ENCODE measurements around the gene PTOV1.

DNA sequence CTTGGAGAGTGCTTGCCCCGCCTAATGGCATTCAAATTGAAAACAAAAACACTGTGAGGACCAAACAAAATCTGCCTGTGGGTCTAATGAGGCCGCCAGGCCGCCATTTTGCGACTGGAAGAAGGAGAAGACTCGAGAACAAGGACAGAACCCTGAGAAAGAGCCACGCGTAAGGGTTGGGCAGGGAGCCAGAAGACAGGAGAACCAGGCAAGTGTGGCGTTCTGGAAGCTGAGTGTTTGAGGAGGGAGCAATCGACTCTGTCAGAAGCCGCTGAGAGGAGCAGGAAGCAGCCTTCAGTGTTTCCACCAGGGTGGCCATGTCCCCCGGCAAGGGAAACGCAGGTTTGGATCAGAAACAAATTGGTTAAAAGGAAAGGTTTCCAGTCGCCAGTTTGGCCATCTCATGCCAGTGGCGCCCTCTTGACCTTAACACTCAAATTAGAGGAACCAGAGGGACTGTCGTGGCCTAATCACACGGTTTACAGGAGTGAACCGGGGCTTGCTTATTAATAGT lies 10.2 kb upstream of the PTOV1 start:
- TF ChIP-seq FOXM1 (IDR thresholded peaks at IDR 0.05; ENCODE audit: borderline replicate concordance) (no peak), BHLHE40 (IDR thresholded peaks at IDR 0.05; ENCODE audit: borderline replicate concordance) (no peak), ELF4 (IDR thresholded peaks at IDR 0.05) (no peak), SP1 (IDR thresholded peaks at IDR 0.05) (no peak), NFRKB (IDR thresholded peaks at IDR 0.05) (no peak), FOXK2 (IDR thresholded peaks at IDR 0.05) (no peak), SUZ12 (IDR thresholded peaks at IDR 0.05) (no peak), LEF1 (IDR thresholded peaks at IDR 0.05; ENCODE audit: borderline replicate concordance) (no peak)
- TF ChIP-seq, protein P1, sequence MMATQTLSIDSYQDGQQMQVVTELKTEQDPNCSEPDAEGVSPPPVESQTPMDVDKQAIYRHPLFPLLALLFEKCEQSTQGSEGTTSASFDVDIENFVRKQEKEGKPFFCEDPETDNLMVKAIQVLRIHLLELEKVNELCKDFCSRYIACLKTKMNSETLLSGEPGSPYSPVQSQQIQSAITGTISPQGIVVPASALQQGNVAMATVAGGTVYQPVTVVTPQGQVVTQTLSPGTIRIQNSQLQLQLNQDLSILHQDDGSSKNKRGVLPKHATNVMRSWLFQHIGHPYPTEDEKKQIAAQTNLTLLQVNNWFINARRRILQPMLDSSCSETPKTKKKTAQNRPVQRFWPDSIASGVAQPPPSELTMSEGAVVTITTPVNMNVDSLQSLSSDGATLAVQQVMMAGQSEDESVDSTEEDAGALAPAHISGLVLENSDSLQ (IDR thresholded peaks at IDR 0.05), result no peak

Data from HEK293T (cell line).